Keratinocyte (primary cell): ENCODE data around the gene CENPT. TPM values are rescaled to one million over a fixed set of nuclear protein-coding genes. Genes with fewer than 3 reads are reported as not detected.

Experiments
- DNase-seq: peaks from one replicate; pipeline ENCODE4 v3.0.0-alpha.2; 2011; ENCODE audit warnings: low read depth, missing footprints, low spot score
- FAIRE-seq: peaks from 2 replicates; lab custom pipeline; 2011; peaks lifted over from hg19 to GRCh38; lab: Jason Lieb, UNC
- H2AFZ ChIP-seq: 2 replicates; pipeline ENCODE4 v1.6.0; 2012; ENCODE audit warnings: low read length, control low read depth, inconsistent platforms; ENCODE audit not compliant: control insufficient read depth
- H3K27ac ChIP-seq: 2 replicates; pipeline ENCODE4 v1.5.1; 2011; ENCODE audit warnings: low read length; ENCODE audit not compliant: control insufficient read depth, insufficient read depth
- H3K27me3 ChIP-seq: 3 replicates; pipeline ENCODE4 v1.6.0; 2011; ENCODE audit warnings: low read length; ENCODE audit not compliant: control insufficient read depth, insufficient read depth; ENCODE audit errors: extremely low read depth
- H3K36me3 ChIP-seq, 2 experiments: 2 replicates in 1 of 2; 3 replicates in 1 of 2; pipeline ENCODE4 v1.5.1; 2011; ENCODE audit warnings: low read length in 2 of 2, mild to moderate bottlenecking in 1 of 2; ENCODE audit not compliant: control insufficient read depth in 2 of 2, insufficient read depth in 2 of 2; ENCODE audit errors: extremely low read depth in 1 of 2
- H3K4me1 ChIP-seq: 3 replicates; pipeline ENCODE4 v1.5.1; 2011; ENCODE audit warnings: low read length; ENCODE audit not compliant: control insufficient read depth, insufficient read depth; ENCODE audit errors: extremely low read depth
- H3K4me2 ChIP-seq: 3 replicates; pipeline ENCODE4 v1.6.0; 2011; ENCODE audit warnings: low read depth, low read length; ENCODE audit not compliant: control insufficient read depth, insufficient read depth; ENCODE audit errors: extremely low read depth
- H3K4me3 ChIP-seq, 3 experiments: fragments of 200-600 bp in 1 of 3; sonication (generic) in 1 of 3; 2 replicates in 2 of 3; 3 replicates in 1 of 3; pipeline ENCODE4 v1.5.1; 2011 to 2016; ENCODE audit warnings: low read length in 3 of 3, mild to moderate bottlenecking in 3 of 3, control low read depth in 2 of 3, inconsistent platforms in 1 of 3, low read depth in 1 of 3, mixed read lengths in 1 of 3, mixed run types in 1 of 3, moderate library complexity in 1 of 3; ENCODE audit not compliant: control insufficient read depth in 2 of 3, insufficient read depth in 2 of 3; ENCODE audit errors: extremely low read depth in 1 of 3
- H3K79me2 ChIP-seq: 2 replicates; pipeline ENCODE4 v1.6.0; 2012; ENCODE audit warnings: low read length; ENCODE audit not compliant: control insufficient read depth, insufficient read depth
- H3K9ac ChIP-seq: 3 replicates; pipeline ENCODE4 v1.6.0; 2011; ENCODE audit warnings: low read length; ENCODE audit not compliant: control insufficient read depth, insufficient read depth; ENCODE audit errors: extremely low read depth
- H3K9me1 ChIP-seq: 3 replicates; pipeline ENCODE4 v1.6.0; 2011; ENCODE audit warnings: low read length; ENCODE audit not compliant: control insufficient read depth, insufficient read depth; ENCODE audit errors: extremely low read depth
- H3K9me3 ChIP-seq: 2 replicates; pipeline ENCODE4 v1.5.1; 2012; ENCODE audit warnings: low read depth, low read length; ENCODE audit not compliant: control insufficient read depth
- H4K20me1 ChIP-seq: 3 replicates; pipeline ENCODE4 v1.6.0; 2011; ENCODE audit warnings: low read length; ENCODE audit not compliant: control insufficient read depth, insufficient read depth; ENCODE audit errors: extremely low read depth
- EZH2 ChIP-seq: IDR thresholded peaks from one replicate; pipeline ENCODE4 v1.6.1; 2012; ENCODE audit warnings: inconsistent platforms, mild to moderate bottlenecking, low read length, moderate library complexity
- dilution Hi-C: fragments of 300-500 bp; cut with MboI; formaldehyde crosslinking; loops from one replicate; pipeline ENCODE4 v1.7.0; 2020; ENCODE audit warnings: low sequenced_read_pairs; ENCODE audit not compliant: extremely low pct_ligation_motif_present
- polyA plus RNA-seq, 5 experiments: library from polyadenylated mRNA; depleted of rRNA in 3 of 5; stranded (reverse) in 3 of 5; stranded (forward) in 1 of 5; unstranded in 1 of 5; fragments of >200 nt; gene quantifications; 1 replicate in 1 of 5; 2 replicates in 3 of 5; 3 replicates in 1 of 5; pipeline versions ENCODE4 v1.2.1 to v1.2.3, GENCODE V29; 2011 to 2012; ENCODE audit warnings: missing spikeins in 2 of 5, low read depth in 1 of 5, low replicate concordance in 1 of 5
- TF ChIP-seq, protein P1 (sequence below), 3 experiments: IDR thresholded peaks in 1 of 3; conservative IDR thresholded peaks in 1 of 3; optimal IDR thresholded peaks in 1 of 3; 2 replicates in 2 of 3; 3 replicates in 1 of 3; pipeline versions ENCODE3 to v1.5.1; 2011; ENCODE audit warnings: low read length in 3 of 3, mild to moderate bottlenecking in 3 of 3, moderate library complexity in 2 of 3, control low read depth in 1 of 3, inconsistent platforms in 1 of 3; ENCODE audit not compliant: insufficient read depth in 2 of 3; ENCODE audit errors: extremely low read depth in 1 of 3

The CENPT gene
- polyA plus RNA-seq, 1 donor (not counting 4 experiments of a cell fraction or from before 2014, with no cell fraction given), result 30.1 TPM

DNA sequence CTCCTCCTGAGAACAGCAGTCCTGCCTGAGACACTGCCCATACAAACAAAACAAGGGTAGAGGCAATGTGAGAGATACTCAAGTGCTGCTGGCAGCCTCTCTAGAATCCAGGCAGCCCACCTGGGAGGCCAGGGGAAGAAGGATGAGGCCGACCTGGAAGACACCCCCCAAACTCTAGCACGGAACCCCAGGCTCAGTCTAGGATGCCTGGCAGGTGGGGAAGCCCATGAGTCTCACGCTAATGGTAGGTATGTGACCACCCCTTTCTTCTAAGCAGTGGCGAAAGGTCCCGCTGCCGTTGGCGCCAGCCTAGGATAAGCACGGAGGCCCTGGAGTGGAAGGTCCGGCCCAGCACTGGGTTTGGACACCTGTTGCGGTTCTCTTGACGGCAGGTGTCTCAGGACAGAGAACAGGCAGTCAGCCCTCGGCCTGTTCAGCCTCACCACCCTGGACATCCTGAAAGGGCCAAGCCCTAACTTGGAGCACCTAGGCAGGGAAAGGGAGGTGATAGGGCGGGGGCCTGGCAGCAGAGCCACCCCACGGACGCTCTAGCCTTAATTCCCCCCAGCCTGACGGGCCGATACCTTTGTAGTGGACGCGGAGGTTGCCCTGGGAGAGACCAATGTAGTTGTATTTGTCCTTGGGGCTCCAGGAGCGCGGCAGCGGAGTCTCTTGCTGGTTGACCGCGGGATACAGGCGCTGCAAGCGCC lies 41.6 kb downstream of the CENPT start:
- H3K9ac ChIP-seq, result peak overlapping the region; percentile 92
- peak overlapping the region; percentile 92 for H2AFZ ChIP-seq
- H3K27ac ChIP-seq, result peak overlapping the region; percentile 80
- no peak for FAIRE-seq
- peak overlapping the region; percentile 99 for H3K4me2 ChIP-seq
- no peaks in the 10 kb centered on the region for H3K9me3 ChIP-seq
- peaks cover 26% of the 10 kb centered on the region for H3K79me2 ChIP-seq
- no peaks in the 10 kb centered on the region for H4K20me1 ChIP-seq
- dilution Hi-C loops, result no loop called here
- TF ChIP-seq EZH2, result no peak
- TF ChIP-seq, protein P1, sequence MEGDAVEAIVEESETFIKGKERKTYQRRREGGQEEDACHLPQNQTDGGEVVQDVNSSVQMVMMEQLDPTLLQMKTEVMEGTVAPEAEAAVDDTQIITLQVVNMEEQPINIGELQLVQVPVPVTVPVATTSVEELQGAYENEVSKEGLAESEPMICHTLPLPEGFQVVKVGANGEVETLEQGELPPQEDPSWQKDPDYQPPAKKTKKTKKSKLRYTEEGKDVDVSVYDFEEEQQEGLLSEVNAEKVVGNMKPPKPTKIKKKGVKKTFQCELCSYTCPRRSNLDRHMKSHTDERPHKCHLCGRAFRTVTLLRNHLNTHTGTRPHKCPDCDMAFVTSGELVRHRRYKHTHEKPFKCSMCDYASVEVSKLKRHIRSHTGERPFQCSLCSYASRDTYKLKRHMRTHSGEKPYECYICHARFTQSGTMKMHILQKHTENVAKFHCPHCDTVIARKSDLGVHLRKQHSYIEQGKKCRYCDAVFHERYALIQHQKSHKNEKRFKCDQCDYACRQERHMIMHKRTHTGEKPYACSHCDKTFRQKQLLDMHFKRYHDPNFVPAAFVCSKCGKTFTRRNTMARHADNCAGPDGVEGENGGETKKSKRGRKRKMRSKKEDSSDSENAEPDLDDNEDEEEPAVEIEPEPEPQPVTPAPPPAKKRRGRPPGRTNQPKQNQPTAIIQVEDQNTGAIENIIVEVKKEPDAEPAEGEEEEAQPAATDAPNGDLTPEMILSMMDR (optimal IDR thresholded peaks at IDR 0.05 in 1 of 3, IDR thresholded peaks at IDR 0.05 in 1 of 3, conservative IDR thresholded peaks at IDR 0.05 in 1 of 3; ENCODE audit: extremely low read depth in 1 of 3, insufficient read depth in 2 of 3, low read length in 3 of 3), result no peak
- peak overlapping the region; percentile 62 to 96 (median 94) for H3K4me3 ChIP-seq
- no peaks in the 10 kb centered on the region for H3K27me3 ChIP-seq
- H3K36me3 ChIP-seq, result peaks cover 3 to 9% of the 10 kb centered on the region in 2 experiments
- H3K4me1 ChIP-seq, result peaks cover 10% of the 10 kb centered on the region
- H3K9me1 ChIP-seq, result peaks cover 2% of the 10 kb centered on the region
- DNase-seq, result no peak

DNA sequence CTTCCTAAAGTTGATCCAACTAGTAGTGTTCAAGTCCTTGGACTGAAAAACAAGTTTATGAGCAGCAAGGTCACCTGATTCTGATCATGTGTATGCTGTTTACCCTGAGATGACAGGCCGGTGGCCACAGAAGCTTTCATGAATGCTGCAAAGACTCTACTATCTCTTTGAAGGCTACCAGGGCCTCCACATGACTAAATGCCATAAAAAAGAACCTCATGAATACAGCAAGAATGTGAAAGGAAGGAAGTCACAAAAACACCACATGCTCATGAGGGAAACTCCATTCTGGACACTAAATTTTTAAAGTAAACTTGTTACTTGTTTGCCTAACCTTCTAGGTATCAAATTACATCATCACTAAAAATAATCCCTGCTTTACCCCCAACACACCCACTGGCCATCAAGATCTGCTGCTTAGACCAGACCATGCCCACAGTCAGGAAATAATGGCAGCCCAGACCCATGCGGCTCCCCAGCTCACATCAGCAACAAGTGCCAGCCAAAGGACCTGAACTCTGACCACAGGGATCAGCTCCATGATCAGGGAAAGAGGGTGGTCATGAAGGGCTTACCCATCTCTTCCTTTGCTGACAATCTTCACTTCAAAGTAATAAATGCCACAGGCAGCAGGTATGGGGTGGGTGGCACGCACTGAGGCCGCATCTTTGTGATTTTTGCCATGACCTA lies 42.5 kb downstream of the CENPT start:
- TF ChIP-seq, protein P1 (optimal IDR thresholded peaks at IDR 0.05 in 1 of 3, IDR thresholded peaks at IDR 0.05 in 1 of 3, conservative IDR thresholded peaks at IDR 0.05 in 1 of 3; ENCODE audit: extremely low read depth in 1 of 3, insufficient read depth in 2 of 3, low read length in 3 of 3), result no peak
- no peak for TF ChIP-seq EZH2
- Histone ChIP-seq H3K4me2 (peak overlapping the region; percentile 99), H3K4me1 (peaks cover 10% of the 10 kb centered on the region), H2AFZ (no peak overlapping the region), H4K20me1 (no peaks in the 10 kb centered on the region), H3K4me3 (peak overlapping the region; percentile 62 to 96 (median 94)), H3K79me2 (peaks cover 34% of the 10 kb centered on the region), H3K27ac (no peak overlapping the region), H3K27me3 (no peaks in the 10 kb centered on the region), H3K36me3 (peaks cover 3 to 10% of the 10 kb centered on the region in 2 experiments), H3K9me3 (no peaks in the 10 kb centered on the region), H3K9ac (peak overlapping the region; percentile 92), H3K9me1 (peaks cover 2% of the 10 kb centered on the region)
- no peak for FAIRE-seq
- DNase-seq, result no peak
- dilution Hi-C loops, result no loop called here
